ENCODE measurements around the gene MYLK.

The MYLK gene

GRCh38 chr3:123821920-123822319 lies 62.2 kb downstream of the MYLK start:
- no peak for DNase-seq (ENCODE audit: low spot score)

GRCh38 chr3:123819949-123820348 lies 64.2 kb downstream of the MYLK start:
- no peak for DNase-seq (ENCODE audit: low spot score)

GRCh38 chr3:123818921-123819429 lies 65.2 kb downstream of the MYLK start:
- DNase-seq (ENCODE audit: low spot score), result peak; percentile 32

GRCh38 chr3:123818324-123818920 lies 65.7 kb downstream of the MYLK start:
- no peak for DNase-seq (ENCODE audit: low spot score)

GRCh38 chr3:123817413-123817812 lies 66.7 kb downstream of the MYLK start:
- DNase-seq (ENCODE audit: low spot score), result no peak

GRCh38 chr3:123816673-123817207 lies 67.4 kb downstream of the MYLK start:
- DNase-seq (ENCODE audit: low spot score), result peak; percentile 71

GRCh38 chr3:123815981-123816380 lies 68.2 kb downstream of the MYLK start:
- DNase-seq (ENCODE audit: low spot score), result no peak

- DNase-seq (ENCODE audit: low spot score), result no peak
Measured at GRCh38 chr3:123813876-123814275, 70.3 kb downstream of the MYLK start.

- peak; percentile 48 for DNase-seq (ENCODE audit: low spot score)
Measured at GRCh38 chr3:123809597-123809996, 74.5 kb downstream of the MYLK start.

GRCh38 chr3:123808812-123809211 lies 75.3 kb downstream of the MYLK start:
- DNase-seq (ENCODE audit: low spot score), result no peak

GRCh38 chr3:123807820-123808219 lies 76.3 kb downstream of the MYLK start:
- no peak for DNase-seq (ENCODE audit: low spot score)

- no peak for DNase-seq (ENCODE audit: low spot score)
Measured at GRCh38 chr3:123805504-123805903, 78.6 kb downstream of the MYLK start.

- DNase-seq (ENCODE audit: low spot score), result no peak
Measured at GRCh38 chr3:123805101-123805500, 79.0 kb downstream of the MYLK start.

- no peak for DNase-seq (ENCODE audit: low spot score)
Measured at GRCh38 chr3:123804676-123805075, 79.5 kb downstream of the MYLK start.

GRCh38 chr3:123803521-123803920 lies 80.6 kb downstream of the MYLK start:
- DNase-seq (ENCODE audit: low spot score), result no peak

GRCh38 chr3:123802007-123802625 lies 82.0 kb downstream of the MYLK start:
- DNase-seq (ENCODE audit: low spot score), result no peak

- no peak for DNase-seq (ENCODE audit: low spot score)
Measured at GRCh38 chr3:123801474-123801873, 82.7 kb downstream of the MYLK start.

- DNase-seq (ENCODE audit: low spot score), result no peak
Measured at GRCh38 chr3:123800362-123800682, 83.8 kb downstream of the MYLK start.

- no peak for DNase-seq (ENCODE audit: low spot score)
Measured at GRCh38 chr3:123799544-123800361, 84.4 kb downstream of the MYLK start.

GRCh38 chr3:123798550-123798949 lies 85.6 kb downstream of the MYLK start:
- no peak for DNase-seq (ENCODE audit: low spot score)

GRCh38 chr3:123795471-123796251 lies 88.5 kb downstream of the MYLK start:
- DNase-seq (ENCODE audit: low spot score), result no peak

- no peak for DNase-seq (ENCODE audit: low spot score)
Measured at GRCh38 chr3:123793425-123793824, 90.7 kb downstream of the MYLK start.

All from hepatic stellate cell (primary cell).